Activated naive CD8-positive, alpha-beta T cell (primary cell): ENCODE data around the gene MID1.

Source experiments
- H3K27ac Mint-ChIP-seq: one replicate; pipeline ENCODE4 v1.8.0; 2021; ENCODE audit warnings: mixed read lengths
- H3K27me3 Mint-ChIP-seq: one replicate; pipeline ENCODE4 v1.8.0; 2021; ENCODE audit warnings: mixed read lengths
- H3K36me3 Mint-ChIP-seq: one replicate; pipeline ENCODE4 v1.8.0; 2021; ENCODE audit warnings: mixed read lengths
- H3K4me1 Mint-ChIP-seq: one replicate; pipeline ENCODE4 v1.8.0; 2021; ENCODE audit warnings: low read depth, mixed read lengths
- H3K4me3 Mint-ChIP-seq: one replicate; pipeline ENCODE4 v1.8.0; 2021; ENCODE audit warnings: mild to moderate bottlenecking, mixed read lengths
- H3K9me3 Mint-ChIP-seq: one replicate; pipeline ENCODE4 v1.8.0; 2021; ENCODE audit warnings: low read depth, mixed read lengths

The MID1 gene

GRCh38 chrX:10512741-10513140 is 107.6 kb downstream of the MID1 start:
- Mint-ChIP-seq H3K4me1 (no peaks in the 10 kb centered on the region), H3K27me3 (no peaks in the 10 kb centered on the region), H3K36me3 (no peaks in the 10 kb centered on the region), H3K27ac (no peak overlapping the region), H3K9me3 (no peaks in the 10 kb centered on the region), H3K4me3 (no peak overlapping the region)

DNA sequence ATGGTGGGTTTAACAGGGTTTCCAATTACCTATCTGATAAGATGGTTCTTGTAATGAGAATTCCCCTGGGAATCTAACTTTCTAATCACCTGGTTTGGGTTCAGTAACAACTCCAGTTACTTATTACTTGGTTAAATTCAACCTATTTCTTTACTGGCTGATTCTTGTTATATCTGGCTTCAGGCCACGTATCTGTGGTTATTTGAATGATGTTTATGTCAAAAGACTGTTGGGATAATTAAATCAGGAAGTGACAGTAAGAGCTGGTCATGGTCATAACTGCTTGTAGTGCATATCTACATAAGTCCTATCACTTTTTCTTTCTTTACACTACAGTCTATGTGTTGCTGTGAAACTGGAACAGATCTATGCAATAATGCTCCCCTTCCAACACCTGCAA is 108.1 kb downstream of the MID1 start:
- H3K27me3 Mint-ChIP-seq: no peaks in the 10 kb centered on the region
- H3K4me3 Mint-ChIP-seq: no peak overlapping the region
- no peaks in the 10 kb centered on the region for H3K4me1 Mint-ChIP-seq
- H3K36me3 Mint-ChIP-seq: no peaks in the 10 kb centered on the region
- H3K27ac Mint-ChIP-seq: no peak overlapping the region
- no peaks in the 10 kb centered on the region for H3K9me3 Mint-ChIP-seq

- Mint-ChIP-seq H3K27ac (no peak overlapping the region), H3K27me3 (no peaks in the 10 kb centered on the region), H3K4me1 (no peaks in the 10 kb centered on the region), H3K4me3 (no peak overlapping the region), H3K9me3 (no peaks in the 10 kb centered on the region), H3K36me3 (no peaks in the 10 kb centered on the region)
Observed at GRCh38 chrX:10509397-10509796, 111.0 kb downstream of the MID1 start.

GRCh38 chrX:10508891-10509290 is 111.5 kb downstream of the MID1 start:
- Mint-ChIP-seq H3K4me1 (no peaks in the 10 kb centered on the region), H3K27me3 (no peaks in the 10 kb centered on the region), H3K27ac (no peak overlapping the region), H3K9me3 (no peaks in the 10 kb centered on the region), H3K36me3 (no peaks in the 10 kb centered on the region), H3K4me3 (no peak overlapping the region)

GRCh38 chrX:10507876-10508275 is 112.5 kb downstream of the MID1 start:
- Mint-ChIP-seq H3K9me3 (no peaks in the 10 kb centered on the region), H3K4me1 (no peaks in the 10 kb centered on the region), H3K27me3 (no peaks in the 10 kb centered on the region), H3K27ac (no peak overlapping the region), H3K4me3 (no peak overlapping the region), H3K36me3 (no peaks in the 10 kb centered on the region)

DNA sequence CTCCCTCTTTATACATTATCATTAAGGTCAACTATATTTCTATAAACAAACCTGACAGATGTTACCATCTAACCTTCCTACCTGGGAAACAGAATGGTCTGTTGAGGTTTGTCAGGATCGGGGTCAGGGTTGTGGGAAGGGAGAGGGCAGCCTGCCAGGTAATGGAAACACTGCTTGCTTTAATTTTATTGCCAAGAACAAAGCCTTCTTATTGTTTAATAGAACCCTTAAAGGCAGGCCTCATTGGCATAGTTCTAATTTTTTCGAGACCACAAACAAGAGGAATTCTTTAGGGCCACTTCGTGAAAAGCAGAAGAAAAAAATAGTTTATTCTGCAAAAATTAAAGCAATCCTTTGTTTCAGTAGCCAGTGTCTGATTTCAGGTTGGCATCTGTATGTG is 113.2 kb downstream of the MID1 start:
- no peaks in the 10 kb centered on the region for H3K36me3 Mint-ChIP-seq

DNA sequence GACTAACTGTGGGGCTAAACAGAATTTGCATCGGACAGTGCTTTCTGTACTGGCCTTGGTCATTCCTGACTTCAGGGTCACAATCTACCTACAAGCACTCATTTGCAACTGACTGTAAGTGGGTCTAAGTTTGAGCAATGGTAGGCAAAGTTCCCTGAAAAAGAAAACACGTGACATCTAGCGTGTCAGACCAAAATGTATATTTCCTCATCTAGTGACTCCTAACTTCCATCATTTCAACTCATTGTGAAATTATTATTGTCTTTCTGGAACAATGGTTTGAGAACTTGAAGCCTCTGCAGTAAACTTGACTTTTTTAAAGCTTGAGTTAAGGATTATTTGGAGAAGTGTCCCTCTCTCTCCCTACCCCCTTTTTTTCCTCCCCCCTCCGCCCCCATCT is 113.6 kb downstream of the MID1 start:
- H3K27ac Mint-ChIP-seq: no peak overlapping the region
- H3K36me3 Mint-ChIP-seq: no peaks in the 10 kb centered on the region
- H3K27me3 Mint-ChIP-seq: no peaks in the 10 kb centered on the region
- no peaks in the 10 kb centered on the region for H3K9me3 Mint-ChIP-seq
- no peak overlapping the region for H3K4me3 Mint-ChIP-seq
- H3K4me1 Mint-ChIP-seq: no peaks in the 10 kb centered on the region

More for the DNA sequence above, 113.2 kb downstream of the MID1 start:
- Mint-ChIP-seq H3K4me1 (no peaks in the 10 kb centered on the region), H3K4me3 (no peak overlapping the region), H3K27me3 (no peaks in the 10 kb centered on the region), H3K9me3 (no peaks in the 10 kb centered on the region), H3K27ac (no peak overlapping the region)

GRCh38 chrX:10505726-10506125 is 114.7 kb downstream of the MID1 start:
- no peak overlapping the region for H3K4me3 Mint-ChIP-seq
- H3K4me1 Mint-ChIP-seq: no peaks in the 10 kb centered on the region
- H3K27ac Mint-ChIP-seq: no peak overlapping the region
- no peaks in the 10 kb centered on the region for H3K9me3 Mint-ChIP-seq
- H3K36me3 Mint-ChIP-seq: no peaks in the 10 kb centered on the region
- no peaks in the 10 kb centered on the region for H3K27me3 Mint-ChIP-seq

GRCh38 chrX:10502961-10503360 is 117.4 kb downstream of the MID1 start:
- Mint-ChIP-seq H3K27ac (no peak overlapping the region), H3K4me1 (no peaks in the 10 kb centered on the region), H3K27me3 (no peaks in the 10 kb centered on the region)

GRCh38 chrX:10501611-10502010 is 118.8 kb downstream of the MID1 start:
- Mint-ChIP-seq H3K27ac (no peak overlapping the region), H3K4me1 (no peaks in the 10 kb centered on the region), H3K4me3 (no peak overlapping the region), H3K36me3 (no peaks in the 10 kb centered on the region), H3K27me3 (no peaks in the 10 kb centered on the region), H3K9me3 (no peaks in the 10 kb centered on the region)

More at GRCh38 chrX:10502961-10503360, 117.4 kb downstream of the MID1 start:
- Mint-ChIP-seq H3K36me3 (no peaks in the 10 kb centered on the region), H3K4me3 (no peak overlapping the region), H3K9me3 (no peaks in the 10 kb centered on the region)

GRCh38 chrX:10496345-10496965 is 123.9 kb downstream of the MID1 start:
- Mint-ChIP-seq H3K27me3 (no peaks in the 10 kb centered on the region), H3K27ac (no peak overlapping the region), H3K36me3 (no peaks in the 10 kb centered on the region), H3K4me1 (no peaks in the 10 kb centered on the region), H3K9me3 (no peaks in the 10 kb centered on the region), H3K4me3 (no peak overlapping the region)

DNA sequence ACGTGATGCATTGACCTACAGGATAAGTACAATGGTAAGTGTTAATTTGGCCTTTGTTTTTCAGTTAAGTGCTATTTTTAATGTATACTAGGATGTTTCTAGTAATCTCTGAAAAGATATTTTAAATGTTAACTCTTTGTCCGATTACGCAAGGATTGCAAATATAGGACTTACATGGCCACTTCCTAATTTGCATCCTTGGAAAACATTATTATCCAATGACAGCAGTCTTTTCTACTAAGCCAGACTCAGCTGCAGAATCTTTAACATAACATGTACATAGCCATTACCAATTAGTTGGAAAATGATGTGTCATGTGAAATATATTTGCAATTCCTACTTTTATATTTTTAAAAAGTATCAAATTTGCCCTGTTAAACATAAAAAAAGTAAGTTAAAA is 124.7 kb downstream of the MID1 start:
- Mint-ChIP-seq H3K4me1 (no peaks in the 10 kb centered on the region), H3K36me3 (no peaks in the 10 kb centered on the region), H3K4me3 (no peak overlapping the region), H3K27ac (no peak overlapping the region), H3K27me3 (no peaks in the 10 kb centered on the region), H3K9me3 (no peaks in the 10 kb centered on the region)

DNA sequence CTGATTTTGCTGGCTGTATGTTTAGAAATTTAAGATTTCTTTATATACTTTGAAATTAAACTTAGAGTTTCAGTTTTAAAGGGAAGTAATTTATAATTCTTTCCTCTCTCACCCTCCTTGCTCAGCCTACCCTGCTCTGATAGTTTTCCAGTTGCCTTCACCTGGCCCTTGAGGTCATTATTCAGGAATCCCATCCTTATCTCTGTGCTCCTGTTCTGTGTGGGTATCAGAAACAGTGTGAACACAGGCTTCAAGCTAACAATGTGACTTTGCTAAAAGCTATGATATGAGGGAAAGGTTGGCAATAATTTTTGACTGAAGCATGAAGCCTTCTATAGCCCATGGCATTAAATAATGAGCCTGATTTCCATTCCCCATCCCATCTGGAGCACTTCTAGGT is 128.1 kb downstream of the MID1 start:
- Mint-ChIP-seq H3K9me3 (no peaks in the 10 kb centered on the region), H3K4me1 (no peaks in the 10 kb centered on the region), H3K27me3 (no peaks in the 10 kb centered on the region), H3K27ac (no peak overlapping the region), H3K4me3 (no peak overlapping the region), H3K36me3 (no peaks in the 10 kb centered on the region)

- Mint-ChIP-seq H3K9me3 (no peaks in the 10 kb centered on the region), H3K27ac (no peak overlapping the region), H3K4me3 (no peak overlapping the region), H3K4me1 (no peaks in the 10 kb centered on the region), H3K36me3 (no peaks in the 10 kb centered on the region), H3K27me3 (no peaks in the 10 kb centered on the region)
Observed at GRCh38 chrX:10486373-10486772, 134.0 kb downstream of the MID1 start.

DNA sequence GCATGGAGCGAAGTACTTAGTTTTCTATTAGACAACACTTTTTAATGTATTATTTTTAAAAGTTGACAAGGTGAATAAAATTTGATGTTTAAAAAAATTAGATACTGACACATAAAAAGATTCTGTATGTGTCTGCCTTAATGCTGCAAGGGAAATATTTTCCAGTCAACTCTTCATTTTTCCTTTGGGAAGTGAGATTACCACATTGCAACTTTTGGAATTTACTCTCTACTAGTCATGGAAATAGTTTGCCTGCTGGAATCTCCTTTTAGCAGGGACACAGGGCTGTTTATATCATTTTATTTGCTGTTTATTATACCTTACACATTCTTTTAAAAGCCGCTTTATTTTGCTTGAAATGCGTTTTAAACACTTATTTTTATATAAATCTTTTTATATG is 135.1 kb downstream of the MID1 start:
- H3K36me3 Mint-ChIP-seq: no peaks in the 10 kb centered on the region
- no peaks in the 10 kb centered on the region for H3K4me1 Mint-ChIP-seq
- no peaks in the 10 kb centered on the region for H3K27me3 Mint-ChIP-seq
- H3K4me3 Mint-ChIP-seq: no peak overlapping the region
- no peak overlapping the region for H3K27ac Mint-ChIP-seq
- H3K9me3 Mint-ChIP-seq: no peaks in the 10 kb centered on the region

GRCh38 chrX:10484683-10485247 is 135.6 kb downstream of the MID1 start:
- H3K4me3 Mint-ChIP-seq: no peak overlapping the region
- H3K27me3 Mint-ChIP-seq: no peaks in the 10 kb centered on the region
- no peak overlapping the region for H3K27ac Mint-ChIP-seq
- H3K36me3 Mint-ChIP-seq: no peaks in the 10 kb centered on the region
- no peaks in the 10 kb centered on the region for H3K9me3 Mint-ChIP-seq
- H3K4me1 Mint-ChIP-seq: no peaks in the 10 kb centered on the region
